NB4 (cell line): Measurements from ENCODE around the gene FLNC.

ENCODE experiments used
- CTCF ChIP-seq: IDR thresholded peaks from one replicate; pipeline ENCODE4 v1.5.1; 2012; ENCODE audit warnings: low read depth, low read length
- MYC ChIP-seq: IDR thresholded peaks from 2 replicates; pipeline ENCODE4 v1.6.1; 2011; ENCODE audit warnings: low read depth, low read length
- POLR2A ChIP-seq: IDR thresholded peaks from 2 replicates; pipeline ENCODE4 v1.6.1; 2011; ENCODE audit warnings: mild to moderate bottlenecking; ENCODE audit not compliant: insufficient read length; ENCODE audit errors: extremely low read depth

GRCh38 chr7:128882134-128882533 is 51.9 kb downstream of the FLNC start:
- TF ChIP-seq CTCF, result no peak
- TF ChIP-seq POLR2A, result no peak
- no peak for TF ChIP-seq MYC
